ENCODE results near the gene RGS9. TPM values are rescaled to one million over a fixed set of nuclear protein-coding genes. Genes with fewer than 3 reads are reported as not detected.
"Not testable (repeated sequence)": the region's sequence is repeated elsewhere in the genome, so short reads cannot be mapped to it uniquely, and the experiment has no call there.

RGS9 gene
- total and polyA plus RNA-seq, 8 donors: 4.0 to 17.2 (median 11.4) TPM

- H3K4me3 ChIP-seq: no peak overlapping the region
- H3K4me1 ChIP-seq: peaks cover 4 to 8% of the 10 kb centered on the region in 2 donors
- H3K27me3 ChIP-seq: no peaks in the 10 kb centered on the region
- no peaks in the 10 kb centered on the region for H3K36me3 ChIP-seq
- no peaks in the 10 kb centered on the region for H3K9me3 ChIP-seq
- H3K27ac ChIP-seq: no peak overlapping the region
- ATAC-seq: no peak
- no peak for TF ChIP-seq CTCF (IDR thresholded peaks at IDR 0.05)
- no peak for DNase-seq
- intact Hi-C loops (cut with DNase I): loop anchor here in 1 of 2 donors (10.0 kb wide), 1 partner anchor 145 kb away; no protein-coding TSS in a partner anchor
These were observed 27.0 kb upstream of the RGS9 start for GRCh38 chr17:65109990-65110680.

GRCh38 chr17:65115839-65116238, 21.3 kb upstream of the RGS9 start:
- intact Hi-C loops (cut with DNase I): no loop called here
- TF ChIP-seq CTCF (IDR thresholded peaks at IDR 0.05): no peak
- H3K4me1 ChIP-seq: no peaks in the 10 kb centered on the region

GRCh38 chr17:65116515-65116914, 20.7 kb upstream of the RGS9 start:
- H3K9me3 ChIP-seq; H3K27ac ChIP-seq; H3K4me3 ChIP-seq; H3K27me3 ChIP-seq; H3K4me1 ChIP-seq; intact Hi-C loops (cut with DNase I); H3K36me3 ChIP-seq; DNase-seq; ATAC-seq: not testable (repeated sequence)

More at GRCh38 chr17:65115839-65116238, 21.3 kb upstream of the RGS9 start:
- Histone ChIP-seq H3K36me3 (no peaks in the 10 kb centered on the region), H3K27me3 (no peaks in the 10 kb centered on the region), H3K4me3 (no peak overlapping the region), H3K27ac (no peak overlapping the region), H3K9me3 (no peaks in the 10 kb centered on the region)
- DNase-seq (no peak), ATAC-seq (no peak)

- Histone ChIP-seq H3K27me3 (no peaks in the 10 kb centered on the region), H3K4me1 (peaks cover 0 to 5% of the 10 kb centered on the region in 2 donors), H3K27ac (no peak overlapping the region), H3K9me3 (no peaks in the 10 kb centered on the region), H3K36me3 (no peaks in the 10 kb centered on the region), H3K4me3 (no peak overlapping the region)
- no peak for ATAC-seq
- DNase-seq: no peak
- intact Hi-C loops (cut with DNase I): no loop called here
- TF ChIP-seq CTCF (IDR thresholded peaks at IDR 0.05): no peak
These were observed 19.7 kb upstream of the RGS9 start for GRCh38 chr17:65117384-65118035.

- Histone ChIP-seq H3K4me1 (peaks cover 0 to 17% of the 10 kb centered on the region in 2 donors), H3K4me3 (no peak overlapping the region), H3K36me3 (no peaks in the 10 kb centered on the region), H3K9me3 (no peaks in the 10 kb centered on the region), H3K27ac (no peak overlapping the region), H3K27me3 (no peaks in the 10 kb centered on the region)
- DNase-seq: no peak
- intact Hi-C loops (cut with DNase I): no loop called here
- ATAC-seq: no peak
- no peak for TF ChIP-seq CTCF (IDR thresholded peaks at IDR 0.05)
These were observed 15.8 kb upstream of the RGS9 start for GRCh38 chr17:65121368-65121767.

All from left lung (tissue), 10 donors.